ENCODE results near the gene PSAPL1. TPM values are rescaled to one million over a fixed set of nuclear protein-coding genes. Genes with fewer than 3 reads are reported as not detected.

PSAPL1 gene
- total RNA-seq, 4 donors from 2014 or later: not detected

GRCh38 chr4:7411896-7412553, 22.7 kb downstream of the PSAPL1 start:
- no peaks in the 10 kb centered on the region for H3K36me3 ChIP-seq
- WGBS, 2 donors: 74 to 75% methylated on average over 11 to 12 of the region's 12 CpGs
- no peaks in the 10 kb centered on the region for H3K4me1 ChIP-seq
- peak in 1 of 2 donors; percentile 1 for DNase-seq
- intact Hi-C loops (cut with DNase I): no loop called here
- no peak for TF ChIP-seq POLR2A (IDR thresholded peaks at IDR 0.05)
- TF ChIP-seq CTCF (IDR thresholded peaks at IDR 0.05): no peak
- no peaks in the 10 kb centered on the region for H3K9me3 ChIP-seq
- H3K27ac ChIP-seq: no peak overlapping the region
- no peak overlapping the region for H3K4me3 ChIP-seq (replicated peaks in 1 of 3)
- H3K27me3 ChIP-seq: no peaks in the 10 kb centered on the region

- no peaks in the 10 kb centered on the region for H3K36me3 ChIP-seq
- no peaks in the 10 kb centered on the region for H3K4me1 ChIP-seq
- TF ChIP-seq POLR2A (IDR thresholded peaks at IDR 0.05) (no peak), CTCF (IDR thresholded peaks at IDR 0.05) (no peak)
- no peak for DNase-seq
- intact Hi-C loops (cut with DNase I): no loop called here
- no peak overlapping the region for H3K27ac ChIP-seq
- 83 to 88% methylated on average over 1 of the region's 1 CpG for WGBS, 2 donors
- no peak overlapping the region for H3K4me3 ChIP-seq (replicated peaks in 1 of 3)
- H3K9me3 ChIP-seq: no peaks in the 10 kb centered on the region
- H3K27me3 ChIP-seq: no peaks in the 10 kb centered on the region
Measured at GRCh38 chr4:7411491-7411890, 23.2 kb downstream of the PSAPL1 start.

GRCh38 chr4:7410446-7410845, 24.3 kb downstream of the PSAPL1 start:
- TF ChIP-seq POLR2A (IDR thresholded peaks at IDR 0.05) (no peak), CTCF (IDR thresholded peaks at IDR 0.05) (no peak)
- peak in 1 of 2 donors; percentile 1 for DNase-seq
- Histone ChIP-seq H3K27me3 (no peaks in the 10 kb centered on the region), H3K4me3 (replicated peaks in 1 of 3) (no peak overlapping the region), H3K9me3 (no peaks in the 10 kb centered on the region), H3K27ac (no peak overlapping the region), H3K36me3 (no peaks in the 10 kb centered on the region), H3K4me1 (no peaks in the 10 kb centered on the region)
- 42 to 72% methylated on average over 1 of the region's 1 CpG for WGBS, 2 donors
- intact Hi-C loops (cut with DNase I): no loop called here

DNA sequence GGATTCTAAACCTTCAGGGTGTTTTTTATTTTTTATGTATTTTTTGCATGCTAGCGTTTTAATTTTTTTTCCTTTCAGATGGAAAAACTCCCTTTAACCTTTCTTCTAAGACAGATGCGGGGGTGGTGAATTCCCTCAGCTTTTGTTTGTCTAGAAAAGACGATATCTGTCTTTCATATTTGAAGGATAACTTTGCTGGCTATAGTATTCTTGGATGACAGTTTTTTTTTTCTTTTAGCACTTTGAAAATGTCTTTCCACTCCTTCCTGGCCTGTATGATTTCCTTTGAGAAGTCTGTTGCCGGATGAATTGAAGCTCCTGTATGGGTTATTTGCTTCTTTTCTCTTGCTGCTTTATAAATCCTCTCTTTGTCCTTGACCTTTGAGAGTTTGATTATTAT, 26.6 kb downstream of the PSAPL1 start:
- H3K36me3 ChIP-seq: no peaks in the 10 kb centered on the region
- H3K9me3 ChIP-seq: no peaks in the 10 kb centered on the region
- H3K27me3 ChIP-seq: no peaks in the 10 kb centered on the region
- intact Hi-C loops (cut with DNase I): no loop called here
- H3K27ac ChIP-seq: no peak overlapping the region
- no peak for TF ChIP-seq CTCF (IDR thresholded peaks at IDR 0.05)
- TF ChIP-seq POLR2A (IDR thresholded peaks at IDR 0.05): no peak
- no peak overlapping the region for H3K4me3 ChIP-seq (replicated peaks in 1 of 3)
- DNase-seq: no peak
- 78 to 93% methylated on average over 4 of the region's 4 CpGs for WGBS, 2 donors
- no peaks in the 10 kb centered on the region for H3K4me1 ChIP-seq

DNA sequence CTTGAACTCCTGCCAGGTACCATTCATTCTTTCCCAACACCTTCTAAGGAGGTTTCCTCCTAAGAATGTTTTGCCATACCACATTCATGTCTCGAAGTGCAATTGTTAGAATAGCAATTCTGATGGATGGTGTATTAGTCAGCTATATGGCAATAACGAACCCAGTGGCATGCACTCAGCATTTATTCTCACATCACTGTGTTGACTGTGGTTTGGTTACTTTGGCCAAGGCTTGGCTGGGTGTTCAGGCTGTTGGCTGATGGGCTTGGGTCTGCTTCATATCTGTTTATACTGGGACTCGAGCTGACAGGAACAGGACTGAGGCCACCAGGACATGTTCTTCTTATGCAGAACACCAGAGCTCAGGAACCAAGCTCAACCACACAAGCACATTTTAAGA, 31.7 kb downstream of the PSAPL1 start:
- H3K36me3 ChIP-seq: no peaks in the 10 kb centered on the region
- 56 to 84% methylated on average over 3 of the region's 3 CpGs for WGBS, 2 donors
- DNase-seq: no peak

More for the DNA sequence above, 31.7 kb downstream of the PSAPL1 start:
- Histone ChIP-seq H3K4me3 (replicated peaks in 1 of 3) (no peak overlapping the region), H3K27ac (no peak overlapping the region), H3K27me3 (no peaks in the 10 kb centered on the region), H3K4me1 (peaks cover 0 to 6% of the 10 kb centered on the region in 2 donors), H3K9me3 (no peaks in the 10 kb centered on the region)
- TF ChIP-seq POLR2A (IDR thresholded peaks at IDR 0.05): no peak
- intact Hi-C loops (cut with DNase I): no loop called here
